Activated B cell treated with CpG ODN at 0.5 μM for 24 hours (primary cell): ENCODE results near the gene BTBD9. TPM values are rescaled to one million over a fixed set of nuclear protein-coding genes. Genes with fewer than 3 reads are reported as not detected.
A peak's percentile ranks its signal among the peaks of the same experiment; 100 is the strongest.

Experiments
- ATAC-seq: fragments of 200-7000 bp; cut with Tn5 transposase; one replicate; pipeline ENCODE4 v1.10.0; 2021; ENCODE audit warnings: low read depth, mild to moderate bottlenecking, moderate library complexity
- CTCF ChIA-PET: fragments of 350-600 bp; sonication (Branson Sonifier 250); formaldehyde crosslinking; loops from one replicate; lab custom pipeline; 2021; ENCODE audit warnings: antibody characterized with exemption; lab: Charles Lee
- POLR2A ChIA-PET: fragments of 350-600 bp; sonication (Branson Sonifier 250); formaldehyde crosslinking; loops from one replicate; lab custom pipeline; 2021; ENCODE audit warnings: antibody characterized with exemption; lab: Charles Lee
- DNase-seq: peaks from one replicate; pipeline ENCODE4 v3.0.0; 2022
- H3K27ac Mint-ChIP-seq: one replicate; pipeline ENCODE4 v1.8.0; 2020; ENCODE audit warnings: mixed read lengths
- H3K27me3 Mint-ChIP-seq: one replicate; pipeline ENCODE4 v1.8.0; 2021; ENCODE audit warnings: mixed read lengths
- H3K36me3 Mint-ChIP-seq: one replicate; pipeline ENCODE4 v1.8.0; 2021; ENCODE audit warnings: low read depth, mixed read lengths
- H3K4me1 Mint-ChIP-seq: one replicate; pipeline ENCODE4 v1.8.0; 2021; ENCODE audit warnings: mixed read lengths
- H3K4me3 Mint-ChIP-seq: one replicate; pipeline ENCODE4 v1.8.0; 2020; ENCODE audit warnings: mild to moderate bottlenecking, mixed read lengths
- H3K9me3 Mint-ChIP-seq: one replicate; pipeline ENCODE4 v1.8.0; 2020; ENCODE audit warnings: mixed read lengths
- CTCF ChIP-seq: fragments of 200-600 bp; IDR thresholded peaks from one replicate; pipeline ENCODE4 v1.8.0; 2022; ENCODE audit warnings: antibody characterized with exemption, mild to moderate bottlenecking
- intact Hi-C: fragments of 100-400 bp; cut with micrococcal nuclease; formaldehyde crosslinking; loops from one replicate; pipeline ENCODE4 v1.15.1; 2024
- total RNA-seq: library from RNA; stranded (reverse); gene quantifications from 2 replicates; pipeline ENCODE4 v1.2.3, GENCODE V29; 2022

The BTBD9 gene
- total RNA-seq, 1 donor from 2014 or later: 25.7 TPM

GRCh38 chr6:38354037-38354381, 285.7 kb downstream of the BTBD9 start:
- Mint-ChIP-seq H3K27me3 (no peaks in the 10 kb centered on the region), H3K36me3 (no peaks in the 10 kb centered on the region), H3K4me1 (peaks cover 35% of the 10 kb centered on the region), H3K27ac (no peak overlapping the region), H3K4me3 (peak overlapping the region; percentile 4), H3K9me3 (no peaks in the 10 kb centered on the region)
- DNase-seq (no peak), ATAC-seq (no peak)
- intact Hi-C loops: no loop called here
- no peak for TF ChIP-seq CTCF
- ChIA-PET CTCF (no interaction called here), POLR2A (no interaction called here)

GRCh38 chr6:38353310-38354036, 286.3 kb downstream of the BTBD9 start:
- no peaks in the 10 kb centered on the region for H3K27me3 Mint-ChIP-seq
- peaks cover 35% of the 10 kb centered on the region for H3K4me1 Mint-ChIP-seq
- no peak overlapping the region for H3K4me3 Mint-ChIP-seq
- ATAC-seq (peak; percentile 18), DNase-seq (no peak)
- ChIA-PET CTCF (no interaction called here), POLR2A (no interaction called here)
- no peak overlapping the region for H3K27ac Mint-ChIP-seq
- H3K9me3 Mint-ChIP-seq: no peaks in the 10 kb centered on the region
- intact Hi-C loops: no loop called here
- TF ChIP-seq CTCF: no peak
- no peaks in the 10 kb centered on the region for H3K36me3 Mint-ChIP-seq

- no peaks in the 10 kb centered on the region for H3K27me3 Mint-ChIP-seq
- H3K9me3 Mint-ChIP-seq: no peaks in the 10 kb centered on the region
- no peak overlapping the region for H3K27ac Mint-ChIP-seq
- peaks cover 35% of the 10 kb centered on the region for H3K4me1 Mint-ChIP-seq
- intact Hi-C loops: no loop called here
- DNase-seq: no peak
- TF ChIP-seq CTCF: no peak
- ChIA-PET POLR2A (no interaction called here), CTCF (no interaction called here)
- ATAC-seq: no peak
- no peak overlapping the region for H3K4me3 Mint-ChIP-seq
- H3K36me3 Mint-ChIP-seq: no peaks in the 10 kb centered on the region
Measured at GRCh38 chr6:38352636-38353035, 287.1 kb downstream of the BTBD9 start.

- intact Hi-C loops: no loop called here
- no peak for TF ChIP-seq CTCF
- Mint-ChIP-seq H3K4me3 (no peak overlapping the region), H3K36me3 (peaks cover 1% of the 10 kb centered on the region), H3K9me3 (no peaks in the 10 kb centered on the region), H3K27ac (no peak overlapping the region), H3K27me3 (no peaks in the 10 kb centered on the region), H3K4me1 (peaks cover 29% of the 10 kb centered on the region)
- no peak for DNase-seq
- no peak for ATAC-seq
- CTCF ChIA-PET: no interaction called here
- POLR2A ChIA-PET: no interaction called here
Measured at GRCh38 chr6:38350942-38351341, 288.8 kb downstream of the BTBD9 start.

- intact Hi-C loops: no loop called here
- POLR2A ChIA-PET: no interaction called here
- no peaks in the 10 kb centered on the region for H3K9me3 Mint-ChIP-seq
- no peaks in the 10 kb centered on the region for H3K27me3 Mint-ChIP-seq
- CTCF ChIA-PET: no interaction called here
- H3K4me1 Mint-ChIP-seq: peaks cover 22% of the 10 kb centered on the region
- no peak overlapping the region for H3K4me3 Mint-ChIP-seq
- no peak for TF ChIP-seq CTCF
- DNase-seq: no peak
- ATAC-seq: no peak
- no peak overlapping the region for H3K27ac Mint-ChIP-seq
- H3K36me3 Mint-ChIP-seq: peaks cover 8% of the 10 kb centered on the region
Measured at GRCh38 chr6:38350220-38350619, 289.5 kb downstream of the BTBD9 start.
